ENCODE data around the gene NUP133. TPM values are rescaled to one million over a fixed set of nuclear protein-coding genes. Genes with fewer than 3 reads are reported as not detected.

The NUP133 gene
- total and polyA plus RNA-seq, 10 of the 15 experiments (the other 5 are each of a cell fraction or from before 2014, with no cell fraction given), result 10.9 to 45.4 (median 29.2) TPM

DNA sequence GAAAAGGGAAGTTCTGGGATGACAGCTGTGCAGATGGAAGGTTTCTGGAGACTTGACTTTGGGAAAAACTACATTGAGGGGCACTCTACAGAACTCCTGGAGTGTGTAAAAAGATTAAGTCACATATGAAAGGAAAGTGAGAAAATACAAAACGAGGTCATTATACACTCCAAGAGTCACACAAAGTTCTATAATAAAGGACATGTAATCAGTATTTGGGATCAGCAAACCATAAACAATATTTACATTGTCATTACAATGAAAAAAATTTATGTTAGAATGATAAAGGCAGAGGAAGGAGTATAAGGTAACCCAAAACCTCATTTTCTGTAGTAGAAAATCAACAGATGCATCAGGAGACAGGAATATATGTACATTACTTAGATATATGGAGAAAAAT, 22.8 kb downstream of the NUP133 start:
- Histone ChIP-seq H3K9me3 (replicated peaks; ENCODE audit: control insufficient read depth, insufficient read depth, low read length) (no peaks in the 10 kb centered on the region), H3K27ac (ENCODE audit: control insufficient read depth, insufficient read depth) (no peak overlapping the region), H3K4me2 (ENCODE audit: control insufficient read depth, insufficient read depth) (no peak overlapping the region), H3K79me2 (ENCODE audit: control insufficient read depth, insufficient read depth, low read length) (no peaks in the 10 kb centered on the region), H3K36me3 (ENCODE audit: control insufficient read depth in 2 of 2, insufficient read depth in 2 of 2, low read length in 1 of 2) (peaks cover 4 to 18% of the 10 kb centered on the region in 2 experiments), H4K20me1 (ENCODE audit: control insufficient read depth, insufficient read depth) (no peaks in the 10 kb centered on the region), H3K4me1 (ENCODE audit: control insufficient read depth, insufficient read depth, low read length) (peaks cover 12% of the 10 kb centered on the region), H2AFZ (ENCODE audit: control insufficient read depth, low read depth, low read length) (no peak overlapping the region), H3K9ac (ENCODE audit: control insufficient read depth, insufficient read depth, low read length) (no peak overlapping the region), H3K4me3 (no peak overlapping the region), H3K27me3 (replicated peaks in 1 of 2; ENCODE audit: control insufficient read depth in 2 of 2, insufficient read depth in 2 of 2, low read length in 1 of 2) (no peaks in the 10 kb centered on the region)
- DNase-seq (ENCODE audit: low read depth, low spot score) (no peak), FAIRE-seq (no peak), ATAC-seq (no peak)
- ChIA-PET SMC1A (ENCODE audit: uncharacterized antibody, unreplicated experiment) (interaction anchor here (0.6 to 0.8 kb wide), 2 partner anchors 229 to 230 kb away, joined by 3 read pairs; no protein-coding TSS in a partner anchor), CTCF (interaction anchor here (7.0 kb wide), 1 partner anchor 227 kb away, joined by 214 read pairs; no protein-coding TSS in a partner anchor), RAD21 (ENCODE audit: unreplicated experiment) (no interaction called here), POLR2A (no interaction called here)
- in situ Hi-C loops (cut with MboI), result no loop called here
- WGBS (ENCODE audit: insufficient coverage, insufficient replicate concordance, low lambda C conversion rate, missing lambda C conversion rate), result 82% methylated on average over 1 of the region's 1 CpG
- TF ChIP-seq, protein P1, sequence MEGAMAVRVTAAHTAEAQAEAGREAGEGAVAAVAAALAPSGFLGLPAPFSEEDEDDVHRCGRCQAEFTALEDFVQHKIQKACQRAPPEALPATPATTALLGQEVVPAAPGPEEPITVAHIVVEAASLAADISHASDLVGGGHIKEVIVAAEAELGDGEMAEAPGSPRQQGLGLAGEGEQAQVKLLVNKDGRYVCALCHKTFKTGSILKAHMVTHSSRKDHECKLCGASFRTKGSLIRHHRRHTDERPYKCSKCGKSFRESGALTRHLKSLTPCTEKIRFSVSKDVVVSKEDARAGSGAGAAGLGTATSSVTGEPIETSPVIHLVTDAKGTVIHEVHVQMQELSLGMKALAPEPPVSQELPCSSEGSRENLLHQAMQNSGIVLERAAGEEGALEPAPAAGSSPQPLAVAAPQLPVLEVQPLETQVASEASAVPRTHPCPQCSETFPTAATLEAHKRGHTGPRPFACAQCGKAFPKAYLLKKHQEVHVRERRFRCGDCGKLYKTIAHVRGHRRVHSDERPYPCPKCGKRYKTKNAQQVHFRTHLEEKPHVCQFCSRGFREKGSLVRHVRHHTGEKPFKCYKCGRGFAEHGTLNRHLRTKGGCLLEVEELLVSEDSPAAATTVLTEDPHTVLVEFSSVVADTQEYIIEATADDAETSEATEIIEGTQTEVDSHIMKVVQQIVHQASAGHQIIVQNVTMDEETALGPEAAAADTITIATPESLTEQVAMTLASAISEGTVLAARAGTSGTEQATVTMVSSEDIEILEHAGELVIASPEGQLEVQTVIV (IDR thresholded peaks at IDR 0.05; ENCODE audit: borderline replicate concordance, partially characterized antibody), result no peak
- no peak for TF ChIP-seq LARP7 (IDR thresholded peaks at IDR 0.05)
- no peak for TF ChIP-seq GATAD2B (conservative IDR thresholded peaks at IDR 0.05; ENCODE audit: low read depth)
- no peak for TF ChIP-seq MTA3 (IDR thresholded peaks at IDR 0.05; ENCODE audit: borderline replicate concordance, low read length)
- TF ChIP-seq NFXL1 (IDR thresholded peaks at IDR 0.05; ENCODE audit: borderline replicate concordance), result no peak
- no peak for TF ChIP-seq POU2F2 (IDR thresholded peaks at IDR 0.05; ENCODE audit: borderline replicate concordance, low read depth, low read length)
- TF ChIP-seq CBFB (IDR thresholded peaks at IDR 0.05; ENCODE audit: low read depth), result no peak
- no peak for TF ChIP-seq DPF2 (IDR thresholded peaks at IDR 0.05)
- TF ChIP-seq, protein P2, sequence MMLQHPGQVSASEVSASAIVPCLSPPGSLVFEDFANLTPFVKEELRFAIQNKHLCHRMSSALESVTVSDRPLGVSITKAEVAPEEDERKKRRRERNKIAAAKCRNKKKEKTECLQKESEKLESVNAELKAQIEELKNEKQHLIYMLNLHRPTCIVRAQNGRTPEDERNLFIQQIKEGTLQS (IDR thresholded peaks at IDR 0.05; ENCODE audit: borderline replicate concordance, extremely low read depth, low read depth, low read length), result no peak
- TF ChIP-seq SREBF2 (IDR thresholded peaks at IDR 0.05; ENCODE audit: low read length), result no peak
- no peak for TF ChIP-seq NFIC (IDR thresholded peaks at IDR 0.05; ENCODE audit: low read depth, low read length)
- TF ChIP-seq IKZF2 (IDR thresholded peaks at IDR 0.05), result no peak
- TF ChIP-seq PML (IDR thresholded peaks at IDR 0.05; ENCODE audit: low read length), result no peak
- TF ChIP-seq RUNX3 (IDR thresholded peaks at IDR 0.05; ENCODE audit: low read length), result no peak
- intact Hi-C loops (cut with micrococcal nuclease; ENCODE audit: unreplicated experiment), result no loop called here
- no TSS peak for BruUV-seq (replicated peaks)
